ENCODE measurements around the gene SETD9.

The SETD9 gene

GRCh38 chr5:56941981-56942380 is 32.6 kb downstream of the SETD9 start:
- DNase-seq = no peak

- DNase-seq = no peak
Measured at GRCh38 chr5:56947052-56947451, 37.7 kb downstream of the SETD9 start.

GRCh38 chr5:56950626-56951125 is 41.3 kb downstream of the SETD9 start:
- DNase-seq = no peak

DNA sequence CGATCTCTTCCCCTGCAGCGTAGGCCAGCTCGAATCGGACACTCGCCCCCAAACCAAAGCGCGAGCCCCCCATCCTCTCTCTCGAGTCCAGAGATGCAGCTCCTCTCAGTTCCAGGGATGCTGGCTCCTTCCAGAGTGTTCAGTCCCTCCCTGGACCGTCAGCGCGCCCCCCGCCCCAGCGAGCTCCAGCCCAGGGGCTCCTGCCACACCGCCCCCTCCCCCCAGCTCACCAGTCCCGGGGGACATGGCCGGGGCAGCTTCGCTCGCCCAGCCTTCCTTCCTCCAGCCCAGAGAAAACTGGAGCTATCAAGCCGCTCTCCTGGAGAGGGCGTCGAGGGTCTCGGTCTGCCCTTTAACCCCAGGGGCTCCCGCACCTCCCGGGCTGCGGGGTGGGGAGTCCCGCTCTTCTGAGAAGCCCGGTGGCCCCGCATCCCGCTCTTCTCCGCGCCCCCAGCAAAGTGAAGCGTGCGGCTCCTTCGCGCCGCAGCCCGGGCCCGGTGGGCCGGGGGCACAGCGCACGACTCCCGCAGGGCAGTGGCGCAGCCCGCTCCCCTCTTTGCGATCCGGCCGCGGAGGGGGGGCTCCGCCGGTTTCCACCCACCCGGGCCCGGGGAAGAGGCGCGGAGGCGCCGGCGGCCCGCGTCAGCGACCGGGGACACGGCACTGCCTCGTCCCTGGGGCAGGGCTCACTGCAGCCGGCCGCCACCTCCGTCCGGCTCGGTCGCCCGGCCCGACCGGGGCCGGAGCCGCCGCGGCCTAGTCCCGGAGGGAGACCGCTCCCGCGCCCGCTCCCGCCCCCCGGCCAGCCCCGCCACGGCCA is 41.9 kb downstream of the SETD9 start:
- DNase-seq = no peak

GRCh38 chr5:56951946-56952691 is 42.7 kb downstream of the SETD9 start, which contains the start of gene MIER3:
Gene MIER3, minus strand, starts transcription at chr5:56952123. Its CDS starts 21 bp downstream, at chr5:56952102.
- DNase-seq = peak; percentile 40

- no peak for DNase-seq
Measured at GRCh38 chr5:56954262-56954661, 44.9 kb downstream of the SETD9 start.

DNA sequence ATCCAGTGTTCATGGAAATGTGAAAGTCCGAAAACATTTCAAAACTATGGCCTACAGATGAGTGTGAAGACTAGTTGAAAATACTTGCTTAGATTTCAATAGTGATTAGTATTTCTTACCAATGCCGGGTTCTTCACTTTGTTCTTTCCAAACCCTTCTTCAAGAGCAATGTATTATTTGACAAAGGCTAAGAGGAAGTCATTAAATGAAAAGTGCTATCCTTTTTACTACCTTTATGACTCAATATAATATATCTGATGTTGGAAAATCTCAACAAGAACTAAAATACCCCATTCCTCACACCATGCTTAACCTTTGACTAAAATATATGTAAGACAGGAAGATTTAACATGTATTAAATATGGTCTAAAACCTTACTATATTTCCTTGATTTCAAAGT is 49.2 kb downstream of the SETD9 start:
- no peak for DNase-seq

DNA sequence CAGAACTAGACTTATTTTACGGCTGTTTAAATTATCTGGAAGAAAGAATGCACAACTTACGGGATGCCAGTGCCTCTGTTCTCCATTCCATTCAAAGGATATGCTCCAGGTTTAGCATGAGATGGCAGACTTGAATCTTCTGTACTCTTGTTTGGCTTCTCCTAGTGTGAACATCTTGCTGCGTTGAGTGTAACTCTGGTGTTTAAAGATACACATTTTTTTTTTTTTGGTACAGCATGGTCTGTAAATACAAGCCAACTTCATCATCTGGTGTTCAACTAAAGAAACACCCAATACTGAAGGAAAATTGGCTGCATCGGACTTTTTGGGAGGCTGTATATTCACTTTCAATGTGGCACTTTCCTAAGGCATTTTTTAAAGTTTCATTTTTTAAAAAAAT is 49.9 kb downstream of the SETD9 start:
- DNase-seq = no peak

DNA sequence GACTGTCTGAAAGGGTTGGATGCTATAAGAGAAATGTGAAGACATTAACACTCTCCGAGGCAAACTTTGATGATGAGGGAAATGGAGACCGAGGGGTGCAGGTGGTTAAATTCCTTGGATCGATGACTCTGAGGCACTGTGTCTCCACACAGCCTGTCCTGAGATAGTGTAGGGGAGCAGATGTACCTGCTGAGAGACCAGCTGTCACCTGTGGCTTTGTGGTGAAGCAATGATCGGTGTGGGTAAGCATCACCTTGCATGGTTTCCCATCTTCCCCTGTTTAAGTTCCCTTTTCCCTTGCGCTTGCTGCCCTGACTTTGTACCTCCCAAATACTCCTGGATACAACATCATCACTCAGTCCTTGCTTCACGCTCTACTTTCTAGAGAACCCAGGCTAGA is 52.4 kb downstream of the SETD9 start:
- peak; percentile 77 for DNase-seq

DNA sequence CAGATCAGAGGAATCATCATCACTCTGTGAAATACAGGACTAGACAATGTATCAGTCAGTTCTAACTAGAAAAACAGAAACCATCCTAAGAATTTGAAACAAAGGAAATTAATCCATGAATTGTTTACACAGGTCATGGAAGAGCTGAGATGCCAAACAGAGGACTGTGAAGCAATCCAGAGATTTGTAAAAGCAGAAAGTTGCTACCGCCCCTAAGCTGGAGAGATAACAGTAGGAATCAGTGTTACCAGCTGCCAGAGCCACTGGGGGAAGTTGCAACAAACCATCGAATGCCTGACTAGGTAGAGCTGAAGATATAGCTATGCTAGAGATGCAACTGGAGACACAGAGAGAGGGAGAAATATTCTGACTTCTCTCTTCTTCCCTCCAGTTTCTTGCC is 52.9 kb downstream of the SETD9 start:
- peak; percentile 19 for DNase-seq

- no peak for DNase-seq
Measured at GRCh38 chr5:56963246-56963645, 53.9 kb downstream of the SETD9 start.

DNA sequence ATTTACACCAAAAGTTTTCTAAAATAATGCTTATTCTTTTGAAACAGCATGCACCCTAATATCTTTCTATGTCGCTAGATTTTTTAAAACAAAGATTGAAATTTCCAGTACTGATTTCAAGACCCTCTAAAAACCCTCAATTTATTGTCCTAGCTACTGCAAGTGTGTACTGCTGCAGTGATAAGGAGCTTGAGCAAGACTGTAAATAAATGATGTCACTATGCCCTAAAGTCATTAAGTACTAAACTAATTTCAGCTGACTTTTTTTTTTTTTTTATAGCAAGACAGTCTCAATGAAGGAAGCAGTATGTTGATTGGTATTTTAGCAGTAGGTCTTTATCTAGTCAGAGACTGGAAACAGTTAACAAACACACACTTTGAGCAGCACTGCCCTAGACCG is 54.8 kb downstream of the SETD9 start:
- no peak for DNase-seq

Data from NCI-H2171 treated with DMSO at 0.1 percent for 48 hours (cell line).